HG02973 (cell line): ENCODE results near the gene CCNI.
A peak's percentile ranks its signal among the peaks of the same experiment; 100 is the strongest.
"Not testable (repeated sequence)": the region's sequence is repeated elsewhere in the genome, so short reads cannot be mapped to it uniquely, and the experiment has no call there.

Experiments used
- ATAC-seq: cut with Tn5 transposase; IDR thresholded peaks from one replicate; pipeline ENCODE4 v1.9.1; 2021; ENCODE audit warnings: moderate library complexity; ENCODE audit not compliant: unreplicated experiment

CCNI gene

GRCh38 chr4:77082886-77083608 is 7.3 kb upstream of the CCNI start:
- ATAC-seq: no peak

- ATAC-seq: not testable (repeated sequence)
Measured at GRCh38 chr4:77080806-77081205, 5.0 kb upstream of the CCNI start.

GRCh38 chr4:77079281-77079680 is 3.5 kb upstream of the CCNI start:
- no peak for ATAC-seq

- ATAC-seq: no peak
Measured at GRCh38 chr4:77078401-77078800, 2.6 kb upstream of the CCNI start.

GRCh38 chr4:77076889-77077635 is 1.3 kb upstream of the CCNI start:
- no peak for ATAC-seq

GRCh38 chr4:77074981-77075855 is 571 bp downstream of the CCNI start:
- ATAC-seq: peak; percentile 46

- ATAC-seq: no peak
Measured at GRCh38 chr4:77074381-77074831, 1.4 kb downstream of the CCNI start.

- no peak for ATAC-seq
Measured at GRCh38 chr4:77073981-77074380, 1.8 kb downstream of the CCNI start.

- no peak for ATAC-seq
Measured at GRCh38 chr4:77073106-77073809, 2.5 kb downstream of the CCNI start.

GRCh38 chr4:77072195-77072753 is 3.5 kb downstream of the CCNI start:
- ATAC-seq: no peak

GRCh38 chr4:77069514-77069913 is 6.3 kb downstream of the CCNI start:
- not testable (repeated sequence) for ATAC-seq

GRCh38 chr4:77065382-77065781 is 10.4 kb downstream of the CCNI start:
- no peak for ATAC-seq

- no peak for ATAC-seq
Measured at GRCh38 chr4:77062856-77063255, 12.9 kb downstream of the CCNI start.

- ATAC-seq: peak; percentile 52
Measured at GRCh38 chr4:77052352-77052751, 23.4 kb downstream of the CCNI start.

GRCh38 chr4:77050962-77051361 is 24.8 kb downstream of the CCNI start:
- no peak for ATAC-seq

- no peak for ATAC-seq
Measured at GRCh38 chr4:77047037-77047436, 28.8 kb downstream of the CCNI start.

GRCh38 chr4:77045490-77045889 is 30.3 kb downstream of the CCNI start:
- no peak for ATAC-seq

GRCh38 chr4:77044461-77045150 is 31.2 kb downstream of the CCNI start:
- no peak for ATAC-seq

- ATAC-seq: no peak
Measured at GRCh38 chr4:77043507-77044136, 32.2 kb downstream of the CCNI start.
